Natural killer cell (primary cell): Measurements from ENCODE around the gene FRS3. TPM values are rescaled to one million over a fixed set of nuclear protein-coding genes. Genes with fewer than 3 reads are reported as not detected.

Source experiments
- ATAC-seq, 3 donors: fragments of 150-1000 bp in 2 of 3; fragments of 200-7000 bp in 1 of 3; cut with Tn5 transposase; 1 replicate in 1 of 3; 2 replicates in 2 of 3; pipeline ENCODE4 v1.10.0; 2021; ENCODE audit warnings: mild to moderate bottlenecking in 2 of 3, moderate library complexity in 2 of 3
- DNase-seq, 2 donors: peaks; one replicate each; pipeline versions ENCODE4 v3.0.0 to v3.0.0-alpha.2; 2013 to 2021; ENCODE audit warnings: mixed read lengths in 1 of 2
- H3K27ac ChIP-seq: one replicate; pipeline ENCODE4 v1.5.1; 2013; ENCODE audit warnings: mild to moderate bottlenecking, low read length
- H3K27me3 ChIP-seq: one replicate; pipeline ENCODE4 v1.6.1; 2013; ENCODE audit warnings: low read length; ENCODE audit not compliant: control insufficient read depth, insufficient read depth
- H3K36me3 ChIP-seq: one replicate; pipeline ENCODE4 v1.6.1; 2013; ENCODE audit warnings: low read length; ENCODE audit not compliant: control insufficient read depth, insufficient read depth
- H3K4me1 ChIP-seq: one replicate; pipeline ENCODE4 v1.6.1; 2013; ENCODE audit warnings: low read length; ENCODE audit not compliant: control insufficient read depth, insufficient read depth
- H3K4me3 ChIP-seq: one replicate; pipeline ENCODE4 v1.5.1; 2013; ENCODE audit warnings: low read length
- H3K9me3 ChIP-seq: one replicate; pipeline ENCODE4 v1.6.1; 2013; ENCODE audit warnings: low read length; ENCODE audit not compliant: control insufficient read depth, insufficient read depth
- H3K27ac Mint-ChIP-seq, 2 donors: one replicate each; pipeline ENCODE4 v1.8.0; 2022; ENCODE audit warnings: mild to moderate bottlenecking in 2 of 2, mixed read lengths in 2 of 2, moderate library complexity in 1 of 2
- H3K27me3 Mint-ChIP-seq, 2 donors: one replicate each; pipeline ENCODE4 v1.8.0; 2022; ENCODE audit warnings: low read depth in 2 of 2, mixed read lengths in 2 of 2
- H3K36me3 Mint-ChIP-seq: one replicate; pipeline ENCODE4 v1.8.0; 2022; ENCODE audit warnings: mixed read lengths
- H3K4me1 Mint-ChIP-seq, 2 donors: one replicate each; pipeline ENCODE4 v1.8.0; 2022; ENCODE audit warnings: mixed read lengths in 2 of 2
- H3K4me3 Mint-ChIP-seq: one replicate; pipeline ENCODE4 v1.8.0; 2022; ENCODE audit warnings: mild to moderate bottlenecking, moderate library complexity, mixed read lengths
- H3K9me3 Mint-ChIP-seq, 2 donors: one replicate each; pipeline ENCODE4 v1.8.0; 2022; ENCODE audit warnings: mixed read lengths in 2 of 2
- WGBS: methylation state at CpG from one replicate; pipeline ENCODE4 v1.1.7; 2013; ENCODE audit warnings: missing lambda C conversion rate; ENCODE audit not compliant: insufficient coverage; 5-methylcytosine and 5-hydroxymethylcytosine counted together
- intact Hi-C: fragments of 100-400 bp; cut with micrococcal nuclease; formaldehyde crosslinking; loops from one replicate; pipeline ENCODE4 v1.14.2; 2022
- total RNA-seq, 4 donors: library from RNA; stranded (reverse); fragments of 120-200 nt in 1 of 4; gene quantifications; one replicate each; pipeline versions ENCODE4 v1.2.3 to v1.2.4, GENCODE V29; 2013 to 2022
- TF ChIP-seq, protein P1 (sequence below): fragments of 200-600 bp; IDR thresholded peaks from one replicate; pipeline ENCODE4 v1.8.0; 2022; ENCODE audit warnings: antibody characterized with exemption

FRS3 gene
- total RNA-seq, 3 donors from 2014 or later (not counting 1 experiment from before 2014, with no cell fraction given): 4.5 to 5.7 (median 5.4) TPM

DNA sequence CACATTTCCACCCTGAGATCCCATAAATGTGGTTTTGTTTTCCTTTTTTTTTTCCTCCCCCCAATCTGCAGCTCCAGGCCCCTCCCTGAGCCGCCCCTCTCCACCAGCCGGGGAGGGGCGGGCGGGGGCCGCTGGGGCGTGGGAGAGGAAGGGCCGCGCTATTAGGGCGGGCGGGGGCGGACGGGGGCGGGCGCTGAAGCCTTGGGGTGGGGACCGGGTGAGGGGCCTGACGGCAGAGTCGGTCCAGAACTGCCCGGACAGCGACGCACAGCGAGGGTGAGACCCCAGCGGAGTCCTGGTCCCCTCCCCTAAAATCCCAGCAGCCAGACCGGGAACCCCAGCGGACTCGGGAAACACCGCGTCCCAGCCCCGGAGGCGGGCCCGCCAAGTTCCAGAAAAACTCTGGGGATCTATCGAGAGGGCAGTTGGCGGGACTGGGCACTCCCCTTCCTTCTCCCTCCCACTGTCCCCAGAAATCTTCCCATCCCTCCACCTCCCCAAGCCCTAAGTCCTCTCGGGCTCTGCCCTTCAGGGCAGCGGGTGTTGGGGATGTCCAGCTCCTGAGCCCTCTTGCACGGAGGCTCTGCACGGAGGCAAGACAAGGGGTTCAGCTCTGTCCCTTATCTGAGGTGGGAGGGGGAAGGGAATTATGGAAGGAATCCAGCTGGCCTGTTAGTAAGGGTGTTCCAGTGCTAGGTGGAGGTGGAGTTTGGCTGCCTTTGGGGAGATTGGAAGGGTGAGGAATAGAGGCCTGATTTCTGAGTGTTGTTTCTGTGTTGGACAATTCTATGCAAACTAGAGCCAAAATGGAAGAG is 1.1 kb upstream of the FRS3 start, which contains the start of gene PRICKLE4:
PRICKLE4 (plus strand) TSS at position 232 of the 815 bp plus-strand sequence. CDS start 2,692 bp downstream, outside the sequence.
- no peaks in the 10 kb centered on the region for H3K36me3 Mint-ChIP-seq
- Histone ChIP-seq H3K27ac (no peak within 1 kb of the TSS), H3K4me1 (peaks cover 30% of the 10 kb centered on the region), H3K4me3 (peak within 1 kb of the TSS; percentile 40), H3K9me3 (no peaks in the 10 kb centered on the region), H3K27me3 (no peaks in the 10 kb centered on the region), H3K36me3 (no peaks in the 10 kb centered on the region)
- peak within 1 kb of the TSS in 1 of 2 donors; percentile 80 for H3K27ac Mint-ChIP-seq
- no peak for ATAC-seq
- H3K9me3 Mint-ChIP-seq: no peaks in the 10 kb centered on the region
- no peak for DNase-seq
- TF ChIP-seq, protein P1, sequence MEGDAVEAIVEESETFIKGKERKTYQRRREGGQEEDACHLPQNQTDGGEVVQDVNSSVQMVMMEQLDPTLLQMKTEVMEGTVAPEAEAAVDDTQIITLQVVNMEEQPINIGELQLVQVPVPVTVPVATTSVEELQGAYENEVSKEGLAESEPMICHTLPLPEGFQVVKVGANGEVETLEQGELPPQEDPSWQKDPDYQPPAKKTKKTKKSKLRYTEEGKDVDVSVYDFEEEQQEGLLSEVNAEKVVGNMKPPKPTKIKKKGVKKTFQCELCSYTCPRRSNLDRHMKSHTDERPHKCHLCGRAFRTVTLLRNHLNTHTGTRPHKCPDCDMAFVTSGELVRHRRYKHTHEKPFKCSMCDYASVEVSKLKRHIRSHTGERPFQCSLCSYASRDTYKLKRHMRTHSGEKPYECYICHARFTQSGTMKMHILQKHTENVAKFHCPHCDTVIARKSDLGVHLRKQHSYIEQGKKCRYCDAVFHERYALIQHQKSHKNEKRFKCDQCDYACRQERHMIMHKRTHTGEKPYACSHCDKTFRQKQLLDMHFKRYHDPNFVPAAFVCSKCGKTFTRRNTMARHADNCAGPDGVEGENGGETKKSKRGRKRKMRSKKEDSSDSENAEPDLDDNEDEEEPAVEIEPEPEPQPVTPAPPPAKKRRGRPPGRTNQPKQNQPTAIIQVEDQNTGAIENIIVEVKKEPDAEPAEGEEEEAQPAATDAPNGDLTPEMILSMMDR: no peak
- H3K4me1 Mint-ChIP-seq: peaks cover 7 to 24% of the 10 kb centered on the region in 2 donors
- WGBS: 2% methylated on average over 30 of the region's 36 CpGs
- H3K27me3 Mint-ChIP-seq: peaks cover 0 to 3% of the 10 kb centered on the region in 2 donors
- peak within 1 kb of the TSS; percentile 92 for H3K4me3 Mint-ChIP-seq
- intact Hi-C loops: loop anchor here (1.0 to 10.0 kb wide), 4 partner anchors 156 to 764 kb away; no protein-coding TSS in a partner anchor

DNA sequence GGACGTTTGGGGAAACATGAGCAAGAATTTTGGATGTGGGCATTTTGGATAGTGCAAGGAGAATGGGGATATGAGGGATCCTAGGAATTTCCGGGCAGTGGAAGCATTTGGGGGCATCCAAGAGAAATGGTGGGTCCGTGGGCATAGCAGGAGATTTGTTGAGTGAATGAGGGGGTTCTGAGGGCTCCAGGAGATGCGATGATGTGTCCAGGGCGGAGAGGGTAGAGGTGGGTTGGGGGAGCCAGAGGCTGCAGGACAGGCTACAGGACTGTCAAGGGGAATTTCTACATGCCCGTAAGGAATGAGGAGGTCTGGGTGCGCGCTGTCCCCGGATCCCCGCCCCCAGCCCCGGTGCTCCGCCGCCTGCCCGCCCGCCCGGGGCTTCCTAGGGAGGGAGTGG is 364 bp downstream of the FRS3 start:
- H3K27ac Mint-ChIP-seq: peak overlapping the region in 1 of 2 donors; percentile 80

DNA sequence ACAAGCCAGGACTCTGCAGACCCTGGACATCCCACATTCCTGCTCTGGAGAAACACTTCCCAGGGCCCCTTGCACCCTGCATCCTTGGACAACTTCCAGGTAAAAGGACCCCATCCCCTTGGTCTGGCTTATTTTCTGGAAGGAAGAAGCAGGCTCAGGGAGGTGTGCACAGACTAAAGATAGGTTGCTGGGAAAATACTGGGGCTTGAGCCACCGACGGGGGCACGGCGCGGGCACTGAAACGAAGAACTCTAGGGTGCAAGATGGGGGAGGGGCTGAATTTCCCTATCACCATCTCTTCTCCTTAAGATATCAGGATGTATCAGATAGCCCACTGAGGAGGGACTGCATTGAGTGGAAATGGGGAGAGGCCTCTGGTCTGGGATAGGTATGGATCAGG is 805 bp downstream of the FRS3 start:
- 80% methylated on average over 2 of the region's 6 CpGs for WGBS
- Histone ChIP-seq H3K27ac (no peak overlapping the region), H3K4me1 (peaks cover 17% of the 10 kb centered on the region)

More for the DNA sequence above, 364 bp downstream of the FRS3 start:
- Histone ChIP-seq H3K27me3 (no peaks in the 10 kb centered on the region), H3K9me3 (no peaks in the 10 kb centered on the region), H3K36me3 (peaks cover 11% of the 10 kb centered on the region), H3K4me1 (peaks cover 17% of the 10 kb centered on the region), H3K27ac (no peak overlapping the region), H3K4me3 (peak overlapping the region; percentile 37)
- DNase-seq: no peak
- Mint-ChIP-seq H3K9me3 (no peaks in the 10 kb centered on the region), H3K4me3 (peak overlapping the region; percentile 89), H3K36me3 (peaks cover 8% of the 10 kb centered on the region), H3K27me3 (peaks cover 0 to 3% of the 10 kb centered on the region in 2 donors), H3K4me1 (peaks cover 7 to 22% of the 10 kb centered on the region in 2 donors)
- TF ChIP-seq, protein P1: no peak
- intact Hi-C loops: no loop called here
- ATAC-seq: no peak
- WGBS: 7% methylated on average over 16 of the region's 16 CpGs

More for the DNA sequence above, 805 bp downstream of the FRS3 start:
- Histone ChIP-seq H3K4me3 (no peak overlapping the region), H3K36me3 (peaks cover 14% of the 10 kb centered on the region), H3K9me3 (no peaks in the 10 kb centered on the region), H3K27me3 (no peaks in the 10 kb centered on the region)
- no peaks in the 10 kb centered on the region for H3K9me3 Mint-ChIP-seq
- H3K27me3 Mint-ChIP-seq: peaks cover 0 to 3% of the 10 kb centered on the region in 2 donors
- intact Hi-C loops: no loop called here
- DNase-seq (no peak), ATAC-seq (no peak)
- H3K4me3 Mint-ChIP-seq: peak overlapping the region; percentile 89
- peaks cover 7 to 22% of the 10 kb centered on the region in 2 donors for H3K4me1 Mint-ChIP-seq
- TF ChIP-seq, protein P1: no peak
- peaks cover 12% of the 10 kb centered on the region for H3K36me3 Mint-ChIP-seq
- peak overlapping the region in 1 of 2 donors; percentile 80 for H3K27ac Mint-ChIP-seq
